PC-3 (cell line): ENCODE measurements around the gene BLCAP. TPM values are rescaled to one million over a fixed set of nuclear protein-coding genes. Genes with fewer than 3 reads are reported as not detected.

Experiments
- ATAC-seq: fragments of 200-7000 bp; cut with Tn5 transposase; 2 replicates; pipeline ENCODE4 v1.9.1; 2020; ENCODE audit warnings: mild to moderate bottlenecking, moderate library complexity
- BruUV-seq: library from RNA; stranded (reverse); fragments of 400-500 nt; replicated peaks from 2 replicates; lab custom pipeline; 2021; lab: Mats Ljungman, UMichigan
- CTCF ChIA-PET: fragments of 300-600 bp; sonication (Branson Sonifier 250); formaldehyde crosslinking; loops from one replicate; lab custom pipeline; 2022; ENCODE audit warnings: antibody characterized with exemption; lab: Charles Lee
- POLR2A ChIA-PET: fragments of 300-600 bp; sonication (Branson Sonifier 250); formaldehyde crosslinking; loops from one replicate; lab custom pipeline; 2022; ENCODE audit warnings: antibody characterized with exemption; ENCODE audit not compliant: unreplicated experiment; lab: Charles Lee
- DNase-seq: peaks from one replicate; pipeline ENCODE4 v3.0.0-alpha.2; 2015
- H2AFZ ChIP-seq: fragments of 300-600 bp; sonication (generic); 2 replicates; pipeline ENCODE4 v1.6.0; 2016; ENCODE audit warnings: antibody characterized with exemption, low read length
- H3F3A ChIP-seq: fragments of 300-600 bp; sonication (generic); one replicate; pipeline ENCODE4 v1.6.0; 2017; ENCODE audit warnings: antibody characterized with exemption, low read length, control low read depth, mild to moderate bottlenecking; ENCODE audit not compliant: unreplicated experiment
- H3K27ac ChIP-seq: fragments of 300-600 bp; sonication (generic); 2 replicates; pipeline ENCODE4 v1.5.1; 2016; ENCODE audit warnings: mild to moderate bottlenecking, low read length
- H3K27me3 ChIP-seq: fragments of 300-600 bp; sonication (generic); 2 replicates; pipeline ENCODE4 v1.6.1; 2016; ENCODE audit warnings: low read length, mixed read lengths
- H3K36me3 ChIP-seq: fragments of 300-600 bp; sonication (generic); 2 replicates; pipeline ENCODE4 v1.6.1; 2016; ENCODE audit warnings: low read depth, mixed run types, low read length, mixed read lengths
- H3K4me1 ChIP-seq: fragments of 300-600 bp; sonication (generic); 2 replicates; pipeline ENCODE4 v1.5.1; 2016; ENCODE audit warnings: low read length; ENCODE audit not compliant: insufficient read depth
- H3K4me2 ChIP-seq: fragments of 300-600 bp; sonication (generic); 2 replicates; pipeline ENCODE4 v1.6.0; 2016; ENCODE audit warnings: low read length
- H3K4me3 ChIP-seq: fragments of 300-600 bp; sonication (generic); 2 replicates; pipeline ENCODE4 v1.5.1; 2016; ENCODE audit warnings: mild to moderate bottlenecking, low read length, mixed read lengths
- H3K79me2 ChIP-seq: fragments of 300-600 bp; sonication (generic); 2 replicates; pipeline ENCODE4 v1.6.1; 2017; ENCODE audit warnings: low read length, mixed read lengths
- H3K9ac ChIP-seq: fragments of 300-600 bp; sonication (generic); 2 replicates; pipeline ENCODE4 v1.6.0; 2016; ENCODE audit warnings: mild to moderate bottlenecking, low read length
- H3K9me2 ChIP-seq: fragments of 300-600 bp; sonication (generic); replicated peaks from 2 replicates; pipeline ENCODE4 v1.6.1; 2016; ENCODE audit warnings: mixed run types, low read length, mixed read lengths
- H3K9me3 ChIP-seq: fragments of 300-600 bp; sonication (generic); 2 replicates; pipeline ENCODE4 v1.6.1; 2016; ENCODE audit warnings: low read length, mixed read lengths
- H4K20me1 ChIP-seq: fragments of 300-600 bp; sonication (generic); 2 replicates; pipeline ENCODE4 v1.6.1; 2016; ENCODE audit warnings: low read length, mixed read lengths
- CTCF ChIP-seq: fragments of 300-600 bp; sonication (generic); conservative IDR thresholded peaks from 2 replicates; pipeline ENCODE4 v1.5.1; 2017; ENCODE audit warnings: antibody characterized with exemption, low read depth, mild to moderate bottlenecking, low read length
- EZH2 ChIP-seq: fragments of 300-600 bp; sonication (generic); IDR thresholded peaks from one replicate; pipeline ENCODE4 v1.6.1; 2017; ENCODE audit warnings: antibody characterized with exemption, mild to moderate bottlenecking, low read length; ENCODE audit not compliant: unreplicated experiment
- EZH2phosphoT487 ChIP-seq: fragments of 300-600 bp; sonication (generic); IDR thresholded peaks from 2 replicates; pipeline ENCODE4 v1.6.1; 2018; ENCODE audit warnings: mild to moderate bottlenecking, antibody characterized with exemption, low read length, borderline replicate concordance
- intact Hi-C: fragments of 100-400 bp; cut with micrococcal nuclease; formaldehyde crosslinking; loops from 2 replicates; pipeline ENCODE4 v1.9.0; 2023
- total RNA-seq: library from RNA; depleted of rRNA; stranded (reverse); fragments of >200 nt; gene quantifications from 2 replicates; pipeline ENCODE4 v1.2.3, GENCODE V29; 2014

Gene BLCAP
- total RNA-seq, 1 experiment from 2014 or later = 100 TPM

- CTCF ChIA-PET = no interaction called here
- no peak overlapping the region for H3K27ac ChIP-seq
These were observed 4.7 kb downstream of the BLCAP start for GRCh38 chr20:37523012-37523391.

GRCh38 chr20:37522260-37523011 is 5.2 kb downstream of the BLCAP start:
- ChIA-PET POLR2A (no interaction called here), CTCF (no interaction called here)
- Histone ChIP-seq H3K4me3 (no peak overlapping the region), H3K27ac (no peak overlapping the region), H3K27me3 (no peaks in the 10 kb centered on the region), H3K4me1 (peaks cover 29% of the 10 kb centered on the region), H3K36me3 (peaks cover 15% of the 10 kb centered on the region), H3K9ac (no peak overlapping the region), H3K9me2 (no peaks in the 10 kb centered on the region), H3F3A (no peaks in the 10 kb centered on the region), H3K4me2 (no peak overlapping the region), H3K9me3 (no peaks in the 10 kb centered on the region), H2AFZ (no peak overlapping the region), H4K20me1 (peaks cover 73% of the 10 kb centered on the region), H3K79me2 (peaks cover 99% of the 10 kb centered on the region)
- no TSS peak for BruUV-seq
- intact Hi-C loops = no loop called here
- DNase-seq = no peak
- no peak for ATAC-seq
- TF ChIP-seq CTCF = no peak
- TF ChIP-seq EZH2phosphoT487 = no peak
- TF ChIP-seq EZH2 = no peak

More at GRCh38 chr20:37523012-37523391, 4.7 kb downstream of the BLCAP start:
- Histone ChIP-seq H4K20me1 (peaks cover 67% of the 10 kb centered on the region), H3K4me2 (no peak overlapping the region), H3K9me3 (no peaks in the 10 kb centered on the region), H3K27me3 (no peaks in the 10 kb centered on the region), H3K9ac (no peak overlapping the region), H3F3A (no peaks in the 10 kb centered on the region), H3K4me1 (peaks cover 24% of the 10 kb centered on the region), H3K4me3 (no peak overlapping the region), H2AFZ (no peak overlapping the region), H3K9me2 (no peaks in the 10 kb centered on the region), H3K36me3 (peaks cover 9% of the 10 kb centered on the region), H3K79me2 (peaks cover 98% of the 10 kb centered on the region)
- intact Hi-C loops = no loop called here
- no TSS peak for BruUV-seq
- TF ChIP-seq EZH2 (no peak), EZH2phosphoT487 (no peak), CTCF (no peak)
- POLR2A ChIA-PET = no interaction called here
- ATAC-seq (no peak), DNase-seq (no peak)

- Histone ChIP-seq H3K4me3 (no peak within 1 kb of the TSS), H3K36me3 (peaks cover 19% of the 10 kb centered on the region), H3K27me3 (no peaks in the 10 kb centered on the region), H3K79me2 (peaks cover 99% of the 10 kb centered on the region), H3K27ac (no peak within 1 kb of the TSS), H3K9me2 (no peaks in the 10 kb centered on the region), H2AFZ (no peak within 1 kb of the TSS), H4K20me1 (peaks cover 70% of the 10 kb centered on the region), H3K9ac (no peak within 1 kb of the TSS), H3K4me2 (no peak within 1 kb of the TSS), H3F3A (no peaks in the 10 kb centered on the region), H3K4me1 (peaks cover 34% of the 10 kb centered on the region), H3K9me3 (no peaks in the 10 kb centered on the region)
- intact Hi-C loops = no loop called here
- ChIA-PET CTCF (no interaction called here), POLR2A (interaction anchor here (0.7 kb wide), 1 partner anchor 126 kb away, joined by 5 read pairs; no protein-coding TSS in a partner anchor)
- no TSS peak for BruUV-seq
- ATAC-seq = no peak
- no peak for DNase-seq
- TF ChIP-seq CTCF = no peak
- TF ChIP-seq EZH2 = no peak
- no peak for TF ChIP-seq EZH2phosphoT487
These were observed 6.5 kb downstream of the BLCAP start, which contains the start of gene NNAT for GRCh38 chr20:37521061-37521771. NNAT (plus strand) TSS chr20:37521250; CDS start chr20:37521332, 82 bp downstream.
